HT1080 (cell line): ENCODE data around the gene ZFP69B. TPM values are rescaled to one million over a fixed set of nuclear protein-coding genes. Genes with fewer than 3 reads are reported as not detected.

Experiments used
- total RNA-seq: library from RNA; depleted of rRNA; stranded (reverse); fragments of >200 nt; shearing (Covaris generic); gene quantifications from 2 replicates; pipeline ENCODE4 v1.2.3, GENCODE V29; 2014; rRNA removed

ZFP69B gene
- total RNA-seq, 1 experiment from 2014 or later = 4.0 TPM

Other genes starting within 250 kb of the ZFP69B start
- gene TMCO2, start 202.5 kb upstream of the ZFP69B start, total RNA-seq = not detected in 2 replicates
- gene ZMPSTE24, start 192.2 kb upstream of the ZFP69B start, total RNA-seq = 46.8 and 55.7 TPM in 2 replicates
- 0.07 and 0.43 TPM in 2 replicates for gene COL9A2, start 133.2 kb upstream of the ZFP69B start, total RNA-seq
- gene SMAP2, start 76.7 kb upstream of the ZFP69B start, total RNA-seq = 19.1 and 23.2 TPM in 2 replicates
- gene ZFP69, start 26.8 kb downstream of the ZFP69B start, total RNA-seq = 4.0 and 4.5 TPM in 2 replicates
- 3.1 and 5.2 TPM in 2 replicates for gene EXO5, start 58.3 kb downstream of the ZFP69B start, total RNA-seq
- gene ZNF684, start 81.2 kb downstream of the ZFP69B start, total RNA-seq = 5.5 and 5.8 TPM in 2 replicates
- gene RIMS3, start 215.2 kb downstream of the ZFP69B start, total RNA-seq = 0.23 and 0.57 TPM in 2 replicates
- gene NFYC, start 241.2 kb downstream of the ZFP69B start, total RNA-seq = 35.8 and 54.1 TPM in 2 replicates